ENCODE measurements around the gene LIPC. TPM values are rescaled to one million over a fixed set of nuclear protein-coding genes. Genes with fewer than 3 reads are reported as not detected.

LIPC gene
- polyA plus RNA-seq, 1 of the 3 experiments (the other 2 are of a cell fraction): not detected

DNA sequence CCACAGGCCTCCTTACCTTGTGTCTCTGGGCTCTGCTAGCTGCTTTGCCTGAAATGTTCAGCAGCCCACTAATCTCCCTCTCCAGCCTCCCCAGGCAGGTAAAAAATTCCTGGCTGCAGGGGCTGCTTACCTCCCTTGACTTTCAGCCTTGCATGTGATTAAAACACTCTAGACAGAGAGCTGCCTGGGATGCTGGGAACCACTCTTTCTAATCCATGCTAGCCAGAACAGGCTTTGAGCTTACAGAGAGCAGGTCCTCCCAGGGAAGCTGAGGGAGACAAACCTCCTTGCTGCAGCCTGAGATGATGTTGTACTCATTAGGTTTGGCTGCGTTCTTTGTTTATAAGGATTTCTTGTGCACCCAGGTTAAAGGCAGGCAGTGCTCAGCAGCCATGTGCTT, 33.7 kb upstream of the LIPC start (continued):
- TF ChIP-seq, protein P1, sequence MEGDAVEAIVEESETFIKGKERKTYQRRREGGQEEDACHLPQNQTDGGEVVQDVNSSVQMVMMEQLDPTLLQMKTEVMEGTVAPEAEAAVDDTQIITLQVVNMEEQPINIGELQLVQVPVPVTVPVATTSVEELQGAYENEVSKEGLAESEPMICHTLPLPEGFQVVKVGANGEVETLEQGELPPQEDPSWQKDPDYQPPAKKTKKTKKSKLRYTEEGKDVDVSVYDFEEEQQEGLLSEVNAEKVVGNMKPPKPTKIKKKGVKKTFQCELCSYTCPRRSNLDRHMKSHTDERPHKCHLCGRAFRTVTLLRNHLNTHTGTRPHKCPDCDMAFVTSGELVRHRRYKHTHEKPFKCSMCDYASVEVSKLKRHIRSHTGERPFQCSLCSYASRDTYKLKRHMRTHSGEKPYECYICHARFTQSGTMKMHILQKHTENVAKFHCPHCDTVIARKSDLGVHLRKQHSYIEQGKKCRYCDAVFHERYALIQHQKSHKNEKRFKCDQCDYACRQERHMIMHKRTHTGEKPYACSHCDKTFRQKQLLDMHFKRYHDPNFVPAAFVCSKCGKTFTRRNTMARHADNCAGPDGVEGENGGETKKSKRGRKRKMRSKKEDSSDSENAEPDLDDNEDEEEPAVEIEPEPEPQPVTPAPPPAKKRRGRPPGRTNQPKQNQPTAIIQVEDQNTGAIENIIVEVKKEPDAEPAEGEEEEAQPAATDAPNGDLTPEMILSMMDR (IDR thresholded peaks at IDR 0.05): no peak
- TF ChIP-seq FOXJ3 (CRISPR knock-in tag; IDR thresholded peaks at IDR 0.05) (no peak), TCF12 (IDR thresholded peaks at IDR 0.05) (no peak), MXI1 (IDR thresholded peaks at IDR 0.05; ENCODE audit: low read depth, low read length) (no peak), YY1 (IDR thresholded peaks at IDR 0.05; ENCODE audit: low read depth) (no peak)
- TF ChIP-seq, protein P2, sequence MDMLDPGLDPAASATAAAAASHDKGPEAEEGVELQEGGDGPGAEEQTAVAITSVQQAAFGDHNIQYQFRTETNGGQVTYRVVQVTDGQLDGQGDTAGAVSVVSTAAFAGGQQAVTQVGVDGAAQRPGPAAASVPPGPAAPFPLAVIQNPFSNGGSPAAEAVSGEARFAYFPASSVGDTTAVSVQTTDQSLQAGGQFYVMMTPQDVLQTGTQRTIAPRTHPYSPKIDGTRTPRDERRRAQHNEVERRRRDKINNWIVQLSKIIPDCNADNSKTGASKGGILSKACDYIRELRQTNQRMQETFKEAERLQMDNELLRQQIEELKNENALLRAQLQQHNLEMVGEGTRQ (IDR thresholded peaks at IDR 0.05; ENCODE audit: borderline replicate concordance, low read depth, low read length): no peak

DNA sequence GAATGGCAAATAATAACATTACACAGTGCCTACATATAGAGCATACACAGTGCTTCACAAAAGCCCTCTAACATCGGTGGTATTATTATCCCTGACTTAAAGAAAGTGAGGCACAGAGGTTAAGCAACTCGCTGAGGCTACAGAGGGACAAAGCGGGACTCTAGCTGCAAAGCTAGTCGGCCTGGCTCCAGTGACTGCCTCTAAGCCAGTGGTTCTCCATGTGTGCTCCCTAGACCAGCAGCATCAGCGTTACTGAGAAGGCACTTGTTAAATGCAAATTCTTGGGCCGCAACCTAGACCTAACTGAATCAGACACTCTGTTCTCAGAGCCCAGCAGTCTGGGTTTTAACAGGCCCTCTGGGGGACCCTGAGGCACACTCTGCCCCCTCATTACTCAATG, 33.1 kb upstream of the LIPC start:
- Histone ChIP-seq H3K4me1 (ENCODE audit: control insufficient read depth in 1 of 2, insufficient read depth in 2 of 2, low read depth in 1 of 2, low read length in 1 of 2) (peaks cover 0 to 8% of the 10 kb centered on the region in 2 experiments; a peak in 1 of 4 replicates), H2AFZ (ENCODE audit: low read depth) (no peak overlapping the region), H3K9me2 (no peaks in the 10 kb centered on the region), H3K4me2 (no peak overlapping the region), H3K4me3 (ENCODE audit: low read depth in 2 of 2, low read length in 1 of 2) (no peak overlapping the region), H3K27ac (ENCODE audit: low read depth in 2 of 2, low read length in 1 of 2) (no peak overlapping the region), H3K79me2 (ENCODE audit: insufficient read depth) (no peaks in the 10 kb centered on the region), H3F3A (replicated peaks; ENCODE audit: insufficient read depth) (no peaks in the 10 kb centered on the region), H3K9me3 (no peaks in the 10 kb centered on the region), H3K27me3 (ENCODE audit: insufficient read depth) (peaks cover 10% of the 10 kb centered on the region; the same call in 1 of the 2 replicates), H3K36me3 (replicated peaks in 1 of 2; ENCODE audit: control insufficient read depth in 1 of 2, insufficient read depth in 2 of 2, low read length in 1 of 2) (no peaks in the 10 kb centered on the region), H4K20me1 (ENCODE audit: insufficient read depth) (no peaks in the 10 kb centered on the region), H3K9ac (no peak overlapping the region)
- ChIA-PET CTCF (interaction anchor here (0.9 to 1.3 kb wide), 4 partner anchors 14 to 39 kb away, joined by 3 to 4 read pairs (median 3); no protein-coding TSS in a partner anchor), POLR2A (no interaction called here)
- no peak for DNase-seq
- 69% methylated on average over 5 of the region's 6 CpGs for WGBS (ENCODE audit: low lambda C conversion rate)
- TF ChIP-seq, protein P3, sequence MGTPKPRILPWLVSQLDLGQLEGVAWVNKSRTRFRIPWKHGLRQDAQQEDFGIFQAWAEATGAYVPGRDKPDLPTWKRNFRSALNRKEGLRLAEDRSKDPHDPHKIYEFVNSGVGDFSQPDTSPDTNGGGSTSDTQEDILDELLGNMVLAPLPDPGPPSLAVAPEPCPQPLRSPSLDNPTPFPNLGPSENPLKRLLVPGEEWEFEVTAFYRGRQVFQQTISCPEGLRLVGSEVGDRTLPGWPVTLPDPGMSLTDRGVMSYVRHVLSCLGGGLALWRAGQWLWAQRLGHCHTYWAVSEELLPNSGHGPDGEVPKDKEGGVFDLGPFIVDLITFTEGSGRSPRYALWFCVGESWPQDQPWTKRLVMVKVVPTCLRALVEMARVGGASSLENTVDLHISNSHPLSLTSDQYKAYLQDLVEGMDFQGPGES (IDR thresholded peaks at IDR 0.05; ENCODE audit: low read depth, low read length): no peak
- TF ChIP-seq, protein P4, sequence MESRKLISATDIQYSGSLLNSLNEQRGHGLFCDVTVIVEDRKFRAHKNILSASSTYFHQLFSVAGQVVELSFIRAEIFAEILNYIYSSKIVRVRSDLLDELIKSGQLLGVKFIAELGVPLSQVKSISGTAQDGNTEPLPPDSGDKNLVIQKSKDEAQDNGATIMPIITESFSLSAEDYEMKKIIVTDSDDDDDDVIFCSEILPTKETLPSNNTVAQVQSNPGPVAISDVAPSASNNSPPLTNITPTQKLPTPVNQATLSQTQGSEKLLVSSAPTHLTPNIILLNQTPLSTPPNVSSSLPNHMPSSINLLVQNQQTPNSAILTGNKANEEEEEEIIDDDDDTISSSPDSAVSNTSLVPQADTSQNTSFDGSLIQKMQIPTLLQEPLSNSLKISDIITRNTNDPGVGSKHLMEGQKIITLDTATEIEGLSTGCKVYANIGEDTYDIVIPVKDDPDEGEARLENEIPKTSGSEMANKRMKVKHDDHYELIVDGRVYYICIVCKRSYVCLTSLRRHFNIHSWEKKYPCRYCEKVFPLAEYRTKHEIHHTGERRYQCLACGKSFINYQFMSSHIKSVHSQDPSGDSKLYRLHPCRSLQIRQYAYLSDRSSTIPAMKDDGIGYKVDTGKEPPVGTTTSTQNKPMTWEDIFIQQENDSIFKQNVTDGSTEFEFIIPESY (IDR thresholded peaks at IDR 0.05; ENCODE audit: borderline replicate concordance, low read depth): no peak
- TF ChIP-seq FOXM1 (IDR thresholded peaks at IDR 0.05; ENCODE audit: low read depth): no peak
- no peak for TF ChIP-seq GABPA (IDR thresholded peaks at IDR 0.05; ENCODE audit: low read depth)
- no peak for TF ChIP-seq CHD2 (IDR thresholded peaks at IDR 0.05; ENCODE audit: low read length, partially characterized antibody)
- TF ChIP-seq SMC3 (IDR thresholded peaks at IDR 0.05; ENCODE audit: low read depth, low read length): no peak
- TF ChIP-seq, protein P5, sequence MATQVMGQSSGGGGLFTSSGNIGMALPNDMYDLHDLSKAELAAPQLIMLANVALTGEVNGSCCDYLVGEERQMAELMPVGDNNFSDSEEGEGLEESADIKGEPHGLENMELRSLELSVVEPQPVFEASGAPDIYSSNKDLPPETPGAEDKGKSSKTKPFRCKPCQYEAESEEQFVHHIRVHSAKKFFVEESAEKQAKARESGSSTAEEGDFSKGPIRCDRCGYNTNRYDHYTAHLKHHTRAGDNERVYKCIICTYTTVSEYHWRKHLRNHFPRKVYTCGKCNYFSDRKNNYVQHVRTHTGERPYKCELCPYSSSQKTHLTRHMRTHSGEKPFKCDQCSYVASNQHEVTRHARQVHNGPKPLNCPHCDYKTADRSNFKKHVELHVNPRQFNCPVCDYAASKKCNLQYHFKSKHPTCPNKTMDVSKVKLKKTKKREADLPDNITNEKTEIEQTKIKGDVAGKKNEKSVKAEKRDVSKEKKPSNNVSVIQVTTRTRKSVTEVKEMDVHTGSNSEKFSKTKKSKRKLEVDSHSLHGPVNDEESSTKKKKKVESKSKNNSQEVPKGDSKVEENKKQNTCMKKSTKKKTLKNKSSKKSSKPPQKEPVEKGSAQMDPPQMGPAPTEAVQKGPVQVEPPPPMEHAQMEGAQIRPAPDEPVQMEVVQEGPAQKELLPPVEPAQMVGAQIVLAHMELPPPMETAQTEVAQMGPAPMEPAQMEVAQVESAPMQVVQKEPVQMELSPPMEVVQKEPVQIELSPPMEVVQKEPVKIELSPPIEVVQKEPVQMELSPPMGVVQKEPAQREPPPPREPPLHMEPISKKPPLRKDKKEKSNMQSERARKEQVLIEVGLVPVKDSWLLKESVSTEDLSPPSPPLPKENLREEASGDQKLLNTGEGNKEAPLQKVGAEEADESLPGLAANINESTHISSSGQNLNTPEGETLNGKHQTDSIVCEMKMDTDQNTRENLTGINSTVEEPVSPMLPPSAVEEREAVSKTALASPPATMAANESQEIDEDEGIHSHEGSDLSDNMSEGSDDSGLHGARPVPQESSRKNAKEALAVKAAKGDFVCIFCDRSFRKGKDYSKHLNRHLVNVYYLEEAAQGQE (IDR thresholded peaks at IDR 0.05; ENCODE audit: low read depth, low read length): no peak
- TF ChIP-seq NFIC (IDR thresholded peaks at IDR 0.05; ENCODE audit: borderline replicate concordance): no peak
- no peak for TF ChIP-seq TEAD4 (IDR thresholded peaks at IDR 0.05; ENCODE audit: borderline replicate concordance, insufficient read depth)
- TF ChIP-seq, protein P1 (IDR thresholded peaks at IDR 0.05): no peak
- no peak for TF ChIP-seq MXI1 (IDR thresholded peaks at IDR 0.05; ENCODE audit: low read depth, low read length)
- TF ChIP-seq RCOR1 (IDR thresholded peaks at IDR 0.05; ENCODE audit: low read length): no peak
